Ishikawa (cell line): ENCODE data around the gene ERAL1.

Experiments used
- CEBPB ChIP-seq: IDR thresholded peaks from 2 replicates; pipeline ENCODE4 v1.6.1; 2012
- CREB1 ChIP-seq: IDR thresholded peaks from 2 replicates; pipeline ENCODE4 v1.6.1; 2012; ENCODE audit warnings: low read depth
- EGR1 ChIP-seq: IDR thresholded peaks from 2 replicates; pipeline ENCODE4 v1.6.1; 2012
- EP300 ChIP-seq: IDR thresholded peaks from 2 replicates; pipeline ENCODE4 v1.6.1; 2012; ENCODE audit warnings: borderline replicate concordance
- FOXM1 ChIP-seq: IDR thresholded peaks from 2 replicates; pipeline ENCODE4 v1.6.1; 2012; ENCODE audit warnings: low read depth, borderline replicate concordance
- MAX ChIP-seq: IDR thresholded peaks from 2 replicates; pipeline ENCODE4 v1.6.1; 2012
- NFIC ChIP-seq: IDR thresholded peaks from 2 replicates; pipeline ENCODE4 v1.6.1; 2012
- RAD21 ChIP-seq: IDR thresholded peaks from 2 replicates; pipeline ENCODE4 v1.6.1; 2012; ENCODE audit warnings: low read depth
- REST ChIP-seq: IDR thresholded peaks from 2 replicates; pipeline ENCODE4 v1.6.1; 2012; ENCODE audit warnings: low read depth, mild to moderate bottlenecking
- TAF1 ChIP-seq: IDR thresholded peaks from 2 replicates; pipeline ENCODE4 v1.6.1; 2012; ENCODE audit warnings: low read depth, mild to moderate bottlenecking
- TCF12 ChIP-seq: IDR thresholded peaks from 2 replicates; pipeline ENCODE4 v1.6.1; 2012; ENCODE audit warnings: low read depth
- YY1 ChIP-seq: IDR thresholded peaks from 2 replicates; pipeline ENCODE4 v1.6.1; 2012; ENCODE audit warnings: low read depth

- no peak for TF ChIP-seq CEBPB
- TF ChIP-seq YY1 = no peak
- TF ChIP-seq EGR1 = no peak
- no peak for TF ChIP-seq NFIC
- TF ChIP-seq CREB1 = no peak
- TF ChIP-seq EP300 = no peak
- no peak for TF ChIP-seq RAD21
- no peak for TF ChIP-seq MAX
- TF ChIP-seq REST = no peak
- no peak for TF ChIP-seq TAF1
- TF ChIP-seq TCF12 = no peak
- TF ChIP-seq FOXM1 = no peak
Observed at GRCh38 chr17:28860363-28860808, 5.6 kb downstream of the ERAL1 start.
